GM19023 (cell line): Measurements from ENCODE around the gene CXXC4.
A peak's percentile ranks its signal among the peaks of the same experiment; 100 is the strongest.

Source experiments
- ATAC-seq: cut with Tn5 transposase; IDR thresholded peaks from one replicate; pipeline ENCODE4 v1.9.1; 2021; ENCODE audit warnings: mild to moderate bottlenecking, moderate library complexity; ENCODE audit not compliant: unreplicated experiment

Gene CXXC4

DNA sequence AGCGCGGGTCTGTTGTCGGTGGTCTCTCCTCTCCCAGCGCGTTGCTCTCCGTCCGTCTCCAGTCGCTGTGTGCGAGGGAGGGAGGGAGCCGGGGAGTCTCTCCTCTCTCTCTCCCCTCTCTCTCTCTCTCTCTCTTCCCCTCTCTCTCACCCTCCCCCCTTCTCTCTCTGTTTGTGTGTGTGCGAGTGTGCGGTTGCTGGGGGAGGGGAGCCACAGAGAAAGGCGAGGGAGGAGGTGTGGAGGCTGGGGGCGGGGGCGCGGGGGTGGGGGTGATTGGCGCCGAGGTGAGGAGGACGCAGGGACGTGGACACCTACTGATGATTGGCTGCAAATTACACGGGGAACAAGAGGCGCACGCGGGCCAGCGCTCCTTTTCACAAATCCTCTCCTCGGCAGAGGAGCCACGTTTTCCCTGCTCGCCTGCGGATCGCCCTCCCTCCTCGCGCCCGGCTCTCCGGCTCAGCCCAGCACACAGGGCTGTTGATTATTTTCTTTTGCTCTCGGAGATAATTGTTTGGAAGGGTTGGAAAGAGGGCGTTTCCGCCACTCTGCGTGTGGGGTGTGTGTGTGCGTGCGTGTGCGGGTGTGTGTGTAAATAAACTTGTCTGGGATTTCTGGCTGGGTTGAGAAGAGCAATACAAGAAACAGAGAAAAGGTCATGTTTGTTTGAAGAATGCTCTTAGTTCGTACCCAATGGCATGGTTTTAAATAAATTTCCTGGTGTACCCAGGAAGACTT is at the start of gene CXXC4:
Gene CXXC4 (minus strand): TSS at position 73 of the 738 bp plus-strand sequence. CDS start 3,092 bp downstream, outside the sequence.
- ATAC-seq, result peak; percentile 19

DNA sequence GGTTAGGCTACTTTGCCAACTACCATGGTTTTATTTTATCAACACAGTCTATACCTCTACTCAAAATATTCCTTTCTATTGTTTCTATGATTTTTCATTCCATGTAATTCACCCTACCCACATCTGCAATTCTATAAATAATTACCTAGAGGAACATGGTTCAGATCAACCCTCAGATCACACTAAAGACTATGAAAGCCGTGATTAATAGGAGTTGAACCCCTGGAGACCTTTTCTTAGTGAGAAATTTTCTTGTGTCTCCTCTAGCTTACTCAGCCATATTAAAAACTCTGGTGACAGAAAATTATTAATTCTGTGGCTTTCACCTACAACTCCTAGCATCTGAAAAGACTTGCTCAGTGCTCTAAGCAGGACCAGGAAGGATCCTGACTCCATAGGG is 38.5 kb upstream of the CXXC4 start:
- no peak for ATAC-seq

DNA sequence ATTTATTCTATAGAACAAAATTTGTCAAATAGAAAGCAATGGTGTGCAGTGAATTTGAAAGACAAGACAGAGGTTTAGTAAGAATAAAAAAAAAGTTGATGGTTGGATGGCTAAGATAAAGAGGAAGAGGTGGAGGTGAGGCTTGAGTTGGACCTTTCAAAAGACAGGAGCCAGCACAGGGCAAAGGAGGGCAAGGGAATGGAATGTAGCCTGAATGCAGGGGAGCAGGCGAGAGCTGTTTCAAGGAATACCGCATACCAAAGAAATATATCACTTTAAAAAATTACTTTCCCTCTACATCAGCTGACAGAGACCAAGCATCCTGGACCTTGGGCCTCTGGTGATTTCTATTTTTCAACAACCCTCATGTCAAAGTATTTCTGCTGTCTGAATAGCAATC is 38.0 kb upstream of the CXXC4 start:
- no peak for ATAC-seq

DNA sequence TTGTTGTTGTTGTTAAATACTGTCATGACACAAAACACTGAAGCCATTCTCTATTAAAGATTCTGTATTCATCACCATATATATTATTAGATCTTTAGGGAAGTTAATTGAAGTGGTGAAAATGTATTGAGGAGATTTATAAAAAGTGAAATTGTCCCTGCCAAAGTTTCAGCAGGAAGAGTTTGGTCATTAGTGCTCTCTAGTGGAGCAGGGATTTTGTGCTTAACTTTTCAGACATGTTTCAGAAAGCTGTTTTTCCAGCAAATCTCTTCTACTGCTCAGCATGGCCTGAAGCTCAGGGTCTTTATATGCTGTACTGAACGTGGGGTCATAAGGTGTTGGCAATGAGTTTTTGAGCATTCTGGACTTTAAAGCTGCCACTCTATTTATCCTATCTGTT is 36.7 kb upstream of the CXXC4 start:
- ATAC-seq, result no peak

DNA sequence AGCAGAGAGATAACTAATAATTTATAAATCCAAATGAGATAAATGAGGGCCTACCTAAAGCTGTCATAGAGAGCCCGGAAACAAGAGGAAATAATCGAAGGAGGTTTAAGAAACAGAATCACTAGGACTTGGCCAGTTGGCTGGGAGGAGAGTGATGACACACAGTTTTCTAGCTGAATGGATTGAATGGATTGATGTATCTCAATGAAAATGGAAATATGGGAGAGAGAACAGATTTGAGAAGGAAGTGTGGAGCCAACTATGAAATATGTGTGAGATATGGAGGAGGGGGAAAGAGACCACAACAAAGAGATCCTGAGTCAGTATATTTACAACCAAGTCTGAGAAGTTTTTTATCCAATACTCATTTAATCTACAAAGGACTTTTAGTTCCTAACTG is 35.7 kb upstream of the CXXC4 start:
- ATAC-seq, result no peak

DNA sequence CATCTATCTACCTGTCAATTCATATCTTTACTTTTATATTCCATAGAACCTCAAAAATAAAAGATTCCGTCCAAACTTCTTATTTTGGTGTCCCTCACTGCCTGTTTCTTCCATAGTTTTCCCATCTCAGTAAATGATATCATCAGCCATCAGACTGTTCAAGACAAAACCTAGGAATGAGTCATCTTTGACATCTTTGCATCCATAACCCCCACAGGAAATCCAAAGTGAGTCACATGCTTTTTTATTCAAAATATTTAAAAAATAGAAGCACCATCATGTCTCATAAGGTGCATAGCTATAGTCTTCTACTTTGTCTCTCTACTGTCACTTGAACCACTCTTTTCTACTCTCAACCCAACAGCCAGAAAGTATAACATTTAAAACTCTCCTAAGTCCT is 29.9 kb upstream of the CXXC4 start:
- no peak for ATAC-seq

DNA sequence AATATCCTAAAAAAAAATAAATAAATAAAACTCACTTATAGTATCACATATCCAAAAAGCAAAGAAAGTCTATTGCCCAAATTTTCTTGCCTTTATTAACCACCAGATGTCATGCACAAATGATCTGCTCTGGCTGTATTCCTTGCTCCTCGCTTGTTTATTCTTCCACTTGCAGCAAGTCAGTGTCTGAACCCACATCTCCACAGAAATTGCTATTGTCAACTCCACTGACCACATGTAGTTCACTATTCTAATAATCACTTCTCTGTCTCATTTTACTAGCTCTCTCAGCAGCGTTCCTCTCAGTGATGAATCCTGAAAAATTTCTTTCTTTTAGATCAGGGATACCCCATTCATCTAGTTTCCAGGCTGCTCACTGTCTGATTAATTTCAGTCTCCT is 29.3 kb upstream of the CXXC4 start:
- ATAC-seq, result no peak

DNA sequence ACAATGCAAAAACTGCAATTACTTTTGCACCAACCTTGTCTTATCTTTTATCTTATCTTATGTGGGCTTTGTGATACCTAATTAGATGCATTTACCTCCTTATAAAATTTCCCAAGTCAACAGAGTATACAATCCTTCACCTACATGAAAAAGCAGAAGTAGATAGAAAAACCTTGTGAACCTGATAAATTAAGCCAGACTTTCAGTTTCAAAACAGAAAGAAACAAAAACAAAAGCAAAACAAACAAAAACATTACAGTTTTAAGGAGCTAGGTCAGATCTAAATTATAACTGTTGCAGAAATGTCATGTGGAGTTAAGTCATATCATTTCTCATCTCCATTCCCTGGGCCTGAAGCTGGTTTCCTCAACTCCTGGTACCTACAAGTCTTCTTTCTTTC is 24.9 kb upstream of the CXXC4 start:
- peak; percentile 71 for ATAC-seq

DNA sequence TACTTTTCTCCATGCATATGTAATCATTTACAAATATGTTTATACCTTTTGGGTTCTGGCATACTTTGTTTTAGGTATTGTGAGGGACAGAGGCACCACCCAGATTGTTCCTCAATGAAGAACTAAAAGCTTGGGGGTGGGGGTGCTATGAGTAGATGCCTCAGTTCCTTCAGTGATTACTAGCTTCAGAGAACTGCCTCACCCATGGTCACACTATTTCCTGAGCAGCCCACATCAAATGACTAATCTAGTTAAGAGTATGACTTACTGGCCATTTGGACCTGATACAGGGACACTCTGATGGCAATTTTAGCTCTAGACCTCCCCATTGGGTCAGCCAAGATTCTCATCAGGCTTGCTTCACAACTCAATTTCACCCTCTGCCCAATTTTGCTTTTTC is 22.2 kb upstream of the CXXC4 start:
- ATAC-seq, result no peak

DNA sequence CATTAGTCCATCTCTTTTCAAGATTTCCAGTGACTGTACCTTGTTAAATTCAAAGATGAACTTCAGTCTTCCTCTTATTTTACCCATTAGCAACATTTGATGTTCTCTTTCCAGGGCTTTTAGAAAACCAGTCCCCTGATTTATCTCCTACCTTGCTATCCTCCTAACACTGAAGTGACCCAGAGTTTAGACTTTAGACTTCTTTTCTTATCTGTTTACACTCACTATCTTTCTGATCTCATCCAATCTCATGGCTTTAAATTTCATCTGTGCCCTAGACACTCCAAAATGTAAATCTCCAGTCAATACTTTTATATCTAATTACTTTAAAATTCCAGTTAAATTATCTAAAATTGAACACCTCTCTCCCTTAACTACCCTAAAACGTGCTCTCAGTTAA is 13.5 kb upstream of the CXXC4 start:
- ATAC-seq, result no peak

DNA sequence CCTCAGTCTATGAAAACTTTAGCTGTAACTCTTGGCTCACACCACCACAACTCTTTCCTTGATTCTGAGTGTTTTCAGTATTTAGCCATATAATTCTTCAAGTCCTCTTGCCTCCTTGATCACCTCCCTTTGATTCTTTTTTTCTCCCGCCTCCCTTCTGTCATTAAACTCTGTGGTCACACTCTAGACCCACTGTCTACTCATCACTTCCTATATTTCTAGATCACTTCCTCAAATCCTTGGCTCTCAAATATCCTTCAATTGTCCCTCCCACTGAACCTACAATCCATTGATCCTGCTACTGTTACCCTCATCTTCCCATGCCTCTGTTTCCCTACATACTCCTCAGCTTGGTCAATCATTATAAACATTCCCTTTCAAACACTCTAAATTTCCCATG is 12.4 kb upstream of the CXXC4 start:
- ATAC-seq, result no peak

DNA sequence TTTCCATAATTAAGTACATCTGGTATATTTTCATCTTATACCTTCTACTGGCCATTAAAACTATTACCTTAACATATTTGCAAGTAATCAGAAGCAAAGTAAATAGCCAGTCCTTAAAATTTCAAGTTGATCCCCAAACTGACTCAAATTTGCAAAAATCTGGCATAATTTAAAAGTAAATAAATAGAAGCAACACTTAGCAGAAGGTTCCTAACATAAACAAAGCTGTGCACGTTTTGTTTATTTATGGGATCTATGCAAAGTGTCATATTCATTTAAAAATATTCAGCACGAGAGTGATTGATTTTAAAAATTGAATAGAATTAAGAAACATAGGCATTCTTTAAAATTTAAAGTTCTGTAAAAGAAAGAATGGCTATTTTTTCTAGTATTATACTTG is 9.8 kb upstream of the CXXC4 start:
- ATAC-seq, result no peak

DNA sequence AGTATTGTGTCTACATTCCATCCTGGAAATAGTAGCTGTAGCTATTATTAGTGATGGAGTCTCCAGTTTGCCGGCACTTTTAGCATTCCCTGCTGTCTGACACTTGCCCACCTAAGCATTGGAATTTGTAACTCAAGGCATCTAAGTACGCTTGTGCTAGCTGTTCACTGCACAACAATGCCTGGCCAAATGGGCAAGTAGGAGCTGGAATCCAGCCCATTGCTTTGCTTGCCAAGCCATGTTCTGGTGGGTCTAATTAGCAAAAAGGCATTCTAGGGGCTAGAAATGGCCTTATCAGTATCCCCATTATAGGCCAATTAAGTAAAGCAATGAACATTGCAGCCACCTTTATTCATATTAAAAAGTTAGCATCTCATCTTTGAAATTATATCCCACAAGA is 7.8 kb upstream of the CXXC4 start:
- ATAC-seq, result no peak

DNA sequence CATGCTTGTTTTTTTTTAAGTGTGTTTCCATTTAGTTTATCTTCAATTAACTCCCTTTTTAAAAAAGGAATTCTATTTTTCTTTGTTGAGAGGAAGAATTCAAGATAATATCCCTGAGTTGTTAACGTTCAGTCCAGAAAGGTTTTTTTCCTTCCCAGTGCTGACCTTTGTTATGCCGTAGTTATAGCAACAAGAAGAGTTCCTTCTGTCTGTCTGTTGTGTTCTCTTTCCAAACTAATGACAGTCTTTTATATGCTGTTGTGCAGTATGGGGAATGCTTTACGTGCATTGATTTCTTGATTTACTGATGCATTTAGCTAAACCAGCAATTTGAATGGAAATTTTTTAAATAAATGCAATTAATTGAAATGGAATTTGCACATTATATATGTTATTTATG is 6.6 kb upstream of the CXXC4 start:
- ATAC-seq, result no peak

DNA sequence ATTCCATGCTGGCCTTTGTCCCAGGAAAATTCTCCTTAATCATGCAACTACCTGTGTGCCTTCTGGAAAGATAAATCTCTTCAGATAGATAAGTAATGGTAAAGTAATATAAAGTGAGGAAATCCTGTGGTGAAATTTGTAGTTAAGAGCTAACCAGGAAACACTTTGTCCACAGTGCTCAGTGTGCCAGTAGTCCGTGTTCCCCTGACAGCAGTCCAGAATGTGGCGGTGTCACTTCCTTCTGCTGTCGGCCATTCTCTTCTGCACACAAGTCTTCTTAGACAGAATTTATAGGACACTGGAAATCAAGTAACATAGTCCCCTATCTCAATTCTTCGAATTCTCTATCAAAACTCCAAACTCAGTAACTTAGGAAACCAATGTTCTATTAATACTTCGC is 5.7 kb upstream of the CXXC4 start:
- no peak for ATAC-seq

DNA sequence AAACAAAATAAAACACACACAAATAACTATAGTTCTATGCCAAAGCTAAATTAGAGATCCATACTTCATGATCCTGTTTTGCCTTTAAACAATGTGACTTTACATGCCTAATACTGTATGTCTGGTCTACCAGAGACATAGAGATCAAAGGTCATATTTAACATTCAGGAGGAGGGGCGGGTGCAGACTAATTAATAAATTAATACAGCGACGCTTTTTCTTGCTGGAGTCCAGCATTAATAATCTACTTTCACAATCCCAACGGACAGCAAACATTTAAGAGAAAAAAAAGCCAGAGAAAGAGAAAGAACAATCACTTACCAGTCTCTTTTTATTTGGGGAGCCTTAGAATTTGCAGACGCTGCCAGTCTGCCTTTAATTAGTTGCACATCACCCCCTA is 509 bp downstream of the CXXC4 start:
- no peak for ATAC-seq

DNA sequence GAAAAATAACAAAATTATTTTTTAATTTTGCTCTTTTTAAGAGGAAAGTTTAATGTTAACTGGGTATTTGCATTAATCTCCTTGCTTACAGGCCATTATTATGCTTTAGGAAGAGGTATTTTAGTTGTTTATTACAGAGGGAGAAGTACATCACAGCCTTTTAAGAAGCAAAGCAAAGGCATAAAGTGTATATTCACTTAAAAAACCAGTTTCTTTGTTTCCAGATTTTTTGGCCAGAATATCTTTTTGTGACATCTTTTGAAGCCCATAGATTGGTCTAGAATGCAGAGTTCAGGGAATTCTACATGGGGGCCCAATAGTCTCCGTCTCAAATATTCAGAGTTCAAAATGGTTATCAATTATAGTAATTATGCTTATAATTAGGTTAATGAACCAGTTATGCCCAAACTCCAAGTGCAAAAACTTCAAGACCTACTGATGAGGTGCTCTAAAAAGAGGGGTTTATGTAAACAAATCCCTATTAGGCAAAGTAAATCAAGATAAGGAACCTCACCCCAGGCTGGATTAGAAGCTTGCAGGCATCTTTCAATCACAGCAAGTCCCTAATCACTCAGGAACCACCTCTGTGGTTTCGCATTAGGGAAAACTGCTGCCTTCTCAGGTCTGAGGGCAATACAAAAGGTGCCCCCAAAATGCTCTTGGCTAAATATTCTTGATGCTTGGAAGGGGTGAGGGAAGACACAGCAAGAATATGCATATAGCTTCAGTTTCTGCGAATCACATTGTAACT is 1.4 kb downstream of the CXXC4 start:
- no peak for ATAC-seq

DNA sequence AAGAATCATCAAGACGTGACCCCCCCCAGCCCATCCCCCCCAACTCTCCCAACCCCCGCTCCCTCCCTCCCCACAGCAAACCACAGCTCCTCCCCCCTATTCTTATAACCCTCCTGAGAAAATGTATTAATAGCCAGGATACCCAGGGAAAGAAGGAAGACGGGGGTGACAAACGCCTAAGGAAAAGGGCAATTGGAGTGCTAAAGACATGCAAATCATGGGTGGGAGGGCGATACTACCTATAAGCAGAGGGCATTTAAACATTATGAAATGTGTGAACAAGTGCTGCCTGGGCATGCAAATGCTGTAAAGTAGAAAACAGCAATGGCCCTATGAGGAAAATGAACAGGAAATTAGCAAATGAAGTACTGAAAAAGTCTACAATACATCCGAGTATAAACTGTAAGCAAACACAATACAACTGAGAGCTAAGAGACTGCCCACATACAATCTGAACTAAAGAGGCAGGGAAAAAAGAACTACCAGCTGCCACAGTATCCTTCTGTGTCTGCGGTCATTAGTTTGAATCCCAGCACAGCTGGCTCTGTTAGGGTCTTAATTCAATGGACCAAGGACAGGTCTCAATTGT is 2.4 kb downstream of the CXXC4 start:
- ATAC-seq, result no peak

DNA sequence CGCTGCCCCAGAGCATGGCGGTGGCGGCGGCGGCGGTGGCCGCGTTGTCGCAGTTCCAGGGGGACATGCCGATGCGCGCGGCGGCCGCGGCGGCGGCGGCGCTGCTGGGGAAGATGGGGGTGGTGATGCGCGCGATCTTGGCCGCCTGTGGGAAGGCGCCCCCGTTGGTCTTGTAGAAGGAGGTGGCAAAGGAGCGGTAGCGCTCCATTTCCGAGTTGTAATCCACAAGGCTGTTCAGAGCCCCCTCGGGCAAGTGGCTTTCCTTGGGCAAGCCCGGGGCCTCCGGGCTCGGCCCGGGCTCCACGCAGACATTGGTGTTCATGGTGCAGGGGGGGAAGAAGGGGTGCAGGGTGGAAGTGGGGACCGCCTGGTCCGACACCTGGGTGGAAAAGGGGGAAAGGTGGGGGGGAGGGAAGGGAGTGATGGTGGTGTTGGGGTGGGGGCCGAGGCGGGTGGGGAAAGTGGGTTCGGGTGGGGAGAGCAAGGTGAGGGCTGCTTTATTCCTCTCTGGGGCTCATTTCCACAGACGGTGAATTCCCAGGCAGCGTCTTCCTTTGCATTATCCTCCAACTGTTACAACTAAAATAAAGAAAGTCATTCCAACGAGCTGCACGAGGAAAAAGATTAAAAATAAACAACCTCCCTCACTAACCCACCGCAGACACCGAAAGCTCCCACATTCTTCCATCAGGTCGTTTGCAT is 3.1 kb downstream of the CXXC4 start:
- ATAC-seq, result peak; percentile 34

DNA sequence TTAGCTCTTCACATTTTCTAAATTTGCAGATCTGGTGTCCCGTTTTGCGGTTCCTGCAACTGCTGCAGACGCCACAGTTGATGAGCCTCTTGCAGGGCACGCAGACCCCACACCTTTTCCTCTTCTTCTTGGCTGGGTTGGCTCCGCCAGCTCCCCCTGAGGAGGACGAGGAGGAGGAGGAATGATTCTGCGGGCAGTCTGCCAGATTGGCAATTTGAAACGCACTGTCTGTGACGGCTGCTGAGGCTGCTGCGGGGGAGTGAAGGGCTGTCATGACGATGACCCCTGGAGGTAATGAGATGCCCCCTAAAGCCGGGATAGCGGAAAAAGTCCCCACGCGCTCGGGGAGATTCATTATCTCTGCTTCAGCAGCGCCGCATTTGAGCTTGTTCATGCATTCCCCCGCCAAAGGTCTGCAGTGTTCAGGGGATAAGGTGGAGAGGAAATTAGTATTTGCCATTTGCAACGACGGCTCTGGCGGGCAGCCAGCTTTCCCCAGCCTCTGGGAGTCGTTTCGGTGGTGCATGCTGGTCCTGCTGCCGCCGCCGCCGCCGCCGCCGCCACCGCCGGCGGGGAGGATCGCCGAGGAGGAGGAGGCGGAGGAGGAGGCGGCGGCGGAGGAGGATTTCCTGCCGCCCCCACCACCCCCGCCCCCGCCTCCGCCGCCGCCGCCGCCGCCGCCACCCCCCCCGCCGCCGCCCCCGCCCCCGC is 3.8 kb downstream of the CXXC4 start:
- ATAC-seq, result peak; percentile 40
